ENCODE data around the gene GAB2.

GAB2 gene

DNA sequence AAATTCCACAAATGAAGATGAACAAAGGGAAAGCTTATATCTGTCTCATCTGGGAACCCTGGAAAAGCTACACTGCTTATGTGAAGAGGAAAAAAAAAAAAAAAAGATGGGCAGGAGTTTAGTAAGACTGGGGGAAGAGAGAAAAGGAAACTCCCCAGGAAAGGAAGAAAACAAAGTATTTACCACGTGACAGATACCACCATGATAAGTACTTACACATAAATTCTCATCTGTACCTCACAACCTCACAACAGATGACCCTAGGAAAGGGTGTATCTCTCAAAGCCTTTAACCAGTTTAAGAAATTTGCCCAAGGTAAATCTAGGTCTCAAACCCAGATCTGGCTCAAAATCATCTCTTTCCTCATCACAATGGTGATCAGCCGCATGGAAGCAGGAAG lies 77.1 kb downstream of the GAB2 start:
- H3K4me3 ChIP-seq (ENCODE audit: control insufficient read depth, low read depth, low read length) = no peak overlapping the region
- TF ChIP-seq CTCF (conservative IDR thresholded peaks at IDR 0.05; ENCODE audit: control insufficient read depth, insufficient read depth, low read depth, low read length) = no peak
- no peak for DNase-seq (ENCODE audit: low read depth)

DNA sequence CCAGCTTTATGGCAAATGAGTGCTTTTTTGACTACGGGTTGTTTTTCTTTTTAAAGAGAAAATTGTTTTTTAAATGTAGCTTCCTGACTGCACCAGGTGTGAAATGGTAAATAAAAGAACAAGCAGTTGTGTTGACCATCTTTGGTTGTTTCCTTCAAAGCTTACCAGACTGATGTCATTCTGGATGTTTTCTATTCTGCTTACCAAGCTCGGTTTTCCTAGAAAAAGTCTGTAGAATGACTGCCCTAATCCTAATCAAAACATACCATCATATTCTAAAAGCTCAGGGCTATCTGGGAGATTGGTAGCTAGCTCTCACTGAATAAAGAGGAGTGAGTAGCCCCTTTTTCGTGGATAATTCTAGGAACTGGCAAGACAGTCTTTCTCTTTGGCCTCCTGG lies 77.7 kb downstream of the GAB2 start:
- no peak for DNase-seq (ENCODE audit: low read depth)
- TF ChIP-seq CTCF (conservative IDR thresholded peaks at IDR 0.05; ENCODE audit: control insufficient read depth, insufficient read depth, low read depth, low read length) = no peak
- H3K4me3 ChIP-seq (ENCODE audit: control insufficient read depth, low read depth, low read length) = no peak overlapping the region

DNA sequence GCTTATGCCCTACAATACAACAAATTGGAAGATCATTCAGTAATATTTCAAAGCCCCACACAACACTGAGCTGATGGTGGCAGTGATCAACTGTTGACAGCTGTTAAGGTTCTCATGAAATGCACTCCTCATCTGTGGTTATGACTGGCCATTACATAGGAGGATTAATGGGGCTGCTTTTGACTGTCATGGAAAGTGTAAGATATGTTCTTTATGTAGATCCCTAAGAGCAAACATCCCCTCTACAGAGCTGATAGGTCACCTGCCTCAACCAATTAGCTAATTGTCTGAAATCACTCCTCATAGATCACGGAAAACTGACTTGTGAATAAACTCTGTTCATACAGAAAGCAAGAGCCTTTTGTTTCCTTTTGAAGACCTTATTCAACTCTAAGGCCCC lies 78.1 kb downstream of the GAB2 start:
- TF ChIP-seq CTCF (conservative IDR thresholded peaks at IDR 0.05; ENCODE audit: control insufficient read depth, insufficient read depth, low read depth, low read length) = no peak
- DNase-seq (ENCODE audit: low read depth) = no peak
- no peak overlapping the region for H3K4me3 ChIP-seq (ENCODE audit: control insufficient read depth, low read depth, low read length)

GRCh38 chr11:78338702-78339101 lies 78.9 kb downstream of the GAB2 start:
- H3K4me3 ChIP-seq (ENCODE audit: control insufficient read depth, low read depth, low read length) = no peak overlapping the region
- no peak for TF ChIP-seq CTCF (conservative IDR thresholded peaks at IDR 0.05; ENCODE audit: control insufficient read depth, insufficient read depth, low read depth, low read length)
- DNase-seq (ENCODE audit: low read depth) = no peak

GRCh38 chr11:78338138-78338537 lies 79.5 kb downstream of the GAB2 start:
- H3K4me3 ChIP-seq (ENCODE audit: control insufficient read depth, low read depth, low read length) = no peak overlapping the region
- no peak for DNase-seq (ENCODE audit: low read depth)
- no peak for TF ChIP-seq CTCF (conservative IDR thresholded peaks at IDR 0.05; ENCODE audit: control insufficient read depth, insufficient read depth, low read depth, low read length)

DNA sequence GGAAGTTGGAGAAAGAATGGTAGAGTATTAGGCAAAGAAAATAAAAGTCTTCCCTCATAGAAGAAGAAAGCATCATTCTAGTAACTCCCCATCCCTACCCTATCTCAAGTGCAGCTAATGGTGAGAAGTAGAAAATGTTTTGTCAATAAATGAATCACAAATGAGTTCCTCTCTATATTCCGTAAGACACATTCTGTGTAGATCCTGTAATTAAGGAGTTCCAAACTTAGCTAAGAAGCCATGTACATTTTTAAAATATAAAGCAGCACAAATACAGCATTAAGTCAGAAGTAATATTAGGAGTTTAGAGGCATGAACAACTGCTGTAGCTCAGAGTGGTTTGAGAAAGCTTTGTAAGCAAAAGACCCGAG lies 80.1 kb downstream of the GAB2 start:
- no peak for DNase-seq (ENCODE audit: low read depth)
- TF ChIP-seq CTCF (conservative IDR thresholded peaks at IDR 0.05; ENCODE audit: control insufficient read depth, insufficient read depth, low read depth, low read length) = no peak
- H3K4me3 ChIP-seq (ENCODE audit: control insufficient read depth, low read depth, low read length) = no peak overlapping the region

GRCh38 chr11:78336877-78337553 lies 80.6 kb downstream of the GAB2 start:
- TF ChIP-seq CTCF (conservative IDR thresholded peaks at IDR 0.05; ENCODE audit: control insufficient read depth, insufficient read depth, low read depth, low read length) = no peak
- no peak overlapping the region for H3K4me3 ChIP-seq (ENCODE audit: control insufficient read depth, low read depth, low read length)
- no peak for DNase-seq (ENCODE audit: low read depth)
